Retinal pigment epithelial cell (primary cell): Measurements from ENCODE around the gene GET4.
"Not testable (repeated sequence)": the region's sequence is repeated elsewhere in the genome, so short reads cannot be mapped to it uniquely, and the experiment has no call there.

Experiments used
- DNase-seq: peaks from one replicate; pipeline ENCODE4 v3.0.0-alpha.2; 2010; ENCODE audit warnings: low read depth
- H3K4me3 ChIP-seq: 2 replicates; pipeline ENCODE4 v1.5.1; 2011; ENCODE audit warnings: mild to moderate bottlenecking, low read length, control low read depth, moderate library complexity
- TF ChIP-seq, protein P1 (sequence below): conservative IDR thresholded peaks from 2 replicates; pipeline ENCODE4 v1.5.1; 2011; ENCODE audit warnings: low read depth, low read length, control low read depth, inconsistent platforms

Gene GET4

GRCh38 chr7:907158-907980 is 31.0 kb downstream of the GET4 start:
- DNase-seq: no peak
- TF ChIP-seq, protein P1, sequence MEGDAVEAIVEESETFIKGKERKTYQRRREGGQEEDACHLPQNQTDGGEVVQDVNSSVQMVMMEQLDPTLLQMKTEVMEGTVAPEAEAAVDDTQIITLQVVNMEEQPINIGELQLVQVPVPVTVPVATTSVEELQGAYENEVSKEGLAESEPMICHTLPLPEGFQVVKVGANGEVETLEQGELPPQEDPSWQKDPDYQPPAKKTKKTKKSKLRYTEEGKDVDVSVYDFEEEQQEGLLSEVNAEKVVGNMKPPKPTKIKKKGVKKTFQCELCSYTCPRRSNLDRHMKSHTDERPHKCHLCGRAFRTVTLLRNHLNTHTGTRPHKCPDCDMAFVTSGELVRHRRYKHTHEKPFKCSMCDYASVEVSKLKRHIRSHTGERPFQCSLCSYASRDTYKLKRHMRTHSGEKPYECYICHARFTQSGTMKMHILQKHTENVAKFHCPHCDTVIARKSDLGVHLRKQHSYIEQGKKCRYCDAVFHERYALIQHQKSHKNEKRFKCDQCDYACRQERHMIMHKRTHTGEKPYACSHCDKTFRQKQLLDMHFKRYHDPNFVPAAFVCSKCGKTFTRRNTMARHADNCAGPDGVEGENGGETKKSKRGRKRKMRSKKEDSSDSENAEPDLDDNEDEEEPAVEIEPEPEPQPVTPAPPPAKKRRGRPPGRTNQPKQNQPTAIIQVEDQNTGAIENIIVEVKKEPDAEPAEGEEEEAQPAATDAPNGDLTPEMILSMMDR: no peak
- no peak overlapping the region for H3K4me3 ChIP-seq

DNA sequence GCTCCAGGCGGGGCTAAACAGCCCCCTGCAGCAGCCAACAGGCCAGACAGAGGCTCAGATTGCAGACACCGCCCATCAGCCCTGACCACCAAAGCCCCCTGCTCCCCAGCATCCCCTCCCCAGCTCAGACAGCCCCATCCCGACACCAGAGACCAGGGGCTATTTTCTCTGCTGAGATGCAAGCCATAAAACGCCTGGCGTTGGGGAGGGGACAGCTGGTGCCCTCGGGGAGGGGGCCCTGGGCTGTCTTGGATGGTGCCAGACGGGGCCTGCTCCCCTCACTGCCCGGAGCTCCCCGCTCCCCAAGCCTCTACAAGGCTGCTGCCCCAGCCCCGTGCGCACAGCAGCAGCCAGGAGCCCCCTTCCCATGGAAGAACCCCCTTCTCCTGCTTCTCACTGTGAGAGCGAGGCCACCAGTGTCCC is 31.8 kb downstream of the GET4 start:
- H3K4me3 ChIP-seq: no peak overlapping the region
- TF ChIP-seq, protein P1: no peak
- DNase-seq: no peak

DNA sequence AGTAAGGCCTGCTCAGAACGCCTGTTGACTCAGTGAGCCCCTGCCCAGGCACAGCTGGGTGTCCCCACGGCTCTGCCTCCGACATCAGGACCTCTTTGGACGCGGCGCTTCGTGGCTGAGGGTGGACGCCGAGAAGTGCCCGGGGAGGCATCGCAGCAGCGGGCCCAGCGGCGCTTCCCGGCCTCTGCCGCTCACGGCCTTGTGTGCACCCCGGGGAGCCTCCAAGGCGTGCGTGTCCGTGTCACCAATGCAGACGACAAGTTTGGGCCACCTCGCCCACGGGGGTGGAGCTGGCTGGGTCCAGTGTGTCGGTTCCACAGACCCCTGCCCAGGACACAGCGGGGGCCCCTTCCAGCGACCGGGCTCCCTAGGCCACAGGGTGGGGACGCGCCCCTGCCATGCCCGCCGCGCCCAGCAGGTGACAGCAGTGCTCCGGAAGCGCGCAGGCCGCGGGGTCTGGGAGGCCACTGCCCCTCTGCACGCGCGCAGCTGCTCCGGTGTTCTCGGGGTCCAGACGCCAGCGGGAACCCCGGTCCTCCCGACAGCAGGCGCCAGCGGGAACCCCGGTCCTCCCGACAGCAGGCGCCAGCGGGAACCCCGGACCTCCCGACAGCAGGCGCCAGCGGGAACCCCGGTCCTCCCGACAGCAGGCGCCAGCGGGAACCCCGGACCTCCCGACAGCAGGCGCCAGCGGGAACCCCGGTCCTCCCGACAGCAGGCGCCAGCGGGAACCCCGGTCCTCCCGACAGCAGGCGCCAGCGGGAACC is 32.4 kb downstream of the GET4 start:
- not testable (repeated sequence) for H3K4me3 ChIP-seq, DNase-seq
- TF ChIP-seq, protein P1: peak; percentile 73

DNA sequence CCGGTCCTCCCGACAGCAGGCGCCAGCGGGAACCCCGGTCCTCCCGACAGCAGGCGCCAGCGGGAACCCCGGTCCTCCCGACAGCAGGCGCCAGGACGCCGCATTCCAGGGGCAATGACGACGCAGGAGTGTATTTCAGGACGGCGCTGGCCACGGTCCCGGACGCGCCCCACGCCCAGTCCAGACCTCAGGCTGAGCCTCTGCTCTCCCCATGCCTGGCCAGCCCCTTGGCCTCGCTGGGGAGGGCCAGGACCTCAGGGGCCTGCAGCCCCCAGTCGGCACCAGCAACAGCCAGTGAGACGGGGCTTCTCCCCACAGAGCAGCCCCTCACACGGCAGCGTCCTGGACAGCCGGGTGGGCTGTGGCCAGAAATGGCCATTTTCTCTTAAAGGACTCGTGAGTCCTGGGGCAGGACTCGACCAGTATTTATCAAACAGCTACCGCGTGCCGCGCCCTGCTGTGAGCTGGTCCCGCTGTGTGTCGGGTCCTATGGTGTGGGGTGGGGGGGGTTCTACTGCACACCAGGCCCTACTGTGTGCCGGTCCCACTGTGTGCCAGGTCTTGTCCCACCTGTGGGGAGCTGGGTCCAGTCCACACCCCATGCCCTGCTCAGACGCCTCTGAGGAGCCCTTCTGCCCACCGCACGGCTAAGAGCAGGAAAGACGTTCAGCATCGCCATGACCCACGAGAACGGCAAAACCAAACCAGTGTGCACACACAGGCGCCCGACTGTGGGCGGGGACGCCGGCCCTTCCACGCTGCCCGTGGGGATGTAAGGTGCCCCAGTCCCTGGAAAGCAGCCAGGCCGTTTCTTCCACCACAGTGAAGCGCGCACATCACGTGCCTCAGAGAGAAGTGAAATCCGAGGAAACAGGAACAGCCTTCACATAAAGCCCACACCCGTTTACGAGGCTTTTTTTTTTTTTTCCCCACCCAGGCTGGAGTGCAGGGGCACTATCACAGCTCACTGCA is 33.3 kb downstream of the GET4 start:
- no peak for DNase-seq
- peak overlapping the region; percentile 15 for H3K4me3 ChIP-seq
- TF ChIP-seq, protein P1: no peak

DNA sequence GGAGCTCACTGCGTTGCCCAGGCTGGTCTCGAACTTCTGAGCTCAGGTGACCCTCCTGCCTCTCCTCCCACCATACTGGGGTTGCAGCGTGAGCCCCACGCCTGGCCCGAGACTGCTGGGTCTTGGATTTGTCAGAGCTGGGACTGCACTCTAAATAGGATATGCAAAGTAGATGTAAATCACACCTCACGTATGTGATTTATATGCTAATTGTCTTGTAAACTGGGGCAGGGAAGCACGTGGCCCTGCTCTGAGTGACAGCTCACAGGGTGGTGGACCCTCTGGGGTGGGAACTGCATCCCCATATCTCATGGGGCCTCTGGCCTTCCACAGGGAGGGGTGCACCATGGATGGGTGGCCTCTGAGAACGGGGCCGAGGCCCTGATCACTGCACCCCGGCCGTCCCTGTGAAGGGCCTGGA is 34.1 kb downstream of the GET4 start:
- DNase-seq: no peak
- TF ChIP-seq, protein P1: no peak
- H3K4me3 ChIP-seq: no peak overlapping the region

- DNase-seq: no peak
- no peak overlapping the region for H3K4me3 ChIP-seq
- TF ChIP-seq, protein P1: no peak
Observed at GRCh38 chr7:910931-911431, 34.6 kb downstream of the GET4 start.
